GM21360 (cell line): ENCODE results near the gene MPP1.
A peak's percentile ranks its signal among the peaks of the same experiment; 100 is the strongest.

ENCODE experiments used
- ATAC-seq: cut with Tn5 transposase; IDR thresholded peaks from one replicate; pipeline ENCODE4 v1.9.1; 2021; ENCODE audit warnings: mild to moderate bottlenecking, moderate library complexity; ENCODE audit not compliant: unreplicated experiment

MPP1 gene

DNA sequence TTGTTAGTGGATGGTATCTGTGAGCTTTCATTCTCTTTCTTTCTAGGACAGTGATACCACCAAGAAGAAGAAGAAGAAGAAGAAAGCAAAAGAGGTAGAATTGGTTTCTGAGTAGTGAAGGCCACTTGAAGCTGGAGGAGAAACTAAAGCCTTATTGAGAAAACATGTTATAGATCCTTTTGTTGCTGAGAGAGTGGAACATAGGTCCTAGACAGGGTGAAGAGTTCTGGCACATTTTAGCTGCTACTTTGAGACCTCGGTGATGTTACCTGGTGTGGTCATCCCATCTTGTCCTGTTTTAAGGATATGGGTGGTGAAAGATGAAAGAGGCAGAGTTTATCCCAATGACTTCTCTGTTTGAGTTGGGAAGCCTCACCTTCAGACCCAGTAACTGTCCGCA lies 28.5 kb downstream of the MPP1 start:
- ATAC-seq, result no peak

DNA sequence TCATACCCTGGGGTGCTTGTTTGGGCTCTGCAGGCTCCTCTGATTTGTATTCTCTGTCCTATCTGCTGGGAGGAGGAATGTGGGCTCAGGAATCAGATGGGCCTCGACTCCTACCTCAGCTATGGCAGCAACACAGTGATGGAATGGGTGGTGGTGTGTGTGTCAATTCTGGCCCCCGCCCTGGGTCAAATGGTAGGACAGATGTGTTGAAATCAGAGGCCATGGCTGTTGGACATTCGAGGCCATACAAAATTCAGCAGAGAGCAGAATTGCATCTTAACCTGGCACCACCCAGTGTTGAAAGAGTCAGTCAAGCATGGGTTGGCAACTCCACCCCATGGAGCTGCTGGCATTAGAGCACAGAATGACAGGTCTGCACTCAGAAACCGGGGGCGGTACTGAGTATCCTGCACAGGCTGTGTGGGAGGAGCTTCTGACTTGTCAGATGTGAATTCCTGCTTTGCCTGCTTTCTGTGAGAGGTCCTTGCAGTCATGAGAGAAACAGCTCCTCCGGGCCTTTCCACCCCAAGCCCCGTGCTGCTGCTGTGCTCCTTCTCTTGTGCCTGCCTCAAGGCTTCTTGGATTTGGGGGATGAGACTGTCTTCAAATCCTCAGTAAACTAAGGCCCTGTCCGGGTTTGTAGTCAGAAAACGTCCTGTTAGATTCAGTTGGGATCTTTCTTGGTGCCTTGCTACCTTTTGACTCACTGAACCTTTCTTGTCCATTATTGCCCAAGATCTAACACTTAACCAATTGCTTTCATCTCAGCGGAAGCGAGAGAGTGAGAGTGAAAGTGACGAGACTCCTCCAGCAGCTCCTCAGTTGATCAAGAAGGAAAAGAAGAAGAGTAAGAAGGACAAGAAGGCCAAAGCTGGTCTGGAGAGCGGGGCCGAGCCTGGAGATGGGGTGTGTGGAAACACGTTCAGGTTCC lies 29.6 kb downstream of the MPP1 start:
- no peak for ATAC-seq

DNA sequence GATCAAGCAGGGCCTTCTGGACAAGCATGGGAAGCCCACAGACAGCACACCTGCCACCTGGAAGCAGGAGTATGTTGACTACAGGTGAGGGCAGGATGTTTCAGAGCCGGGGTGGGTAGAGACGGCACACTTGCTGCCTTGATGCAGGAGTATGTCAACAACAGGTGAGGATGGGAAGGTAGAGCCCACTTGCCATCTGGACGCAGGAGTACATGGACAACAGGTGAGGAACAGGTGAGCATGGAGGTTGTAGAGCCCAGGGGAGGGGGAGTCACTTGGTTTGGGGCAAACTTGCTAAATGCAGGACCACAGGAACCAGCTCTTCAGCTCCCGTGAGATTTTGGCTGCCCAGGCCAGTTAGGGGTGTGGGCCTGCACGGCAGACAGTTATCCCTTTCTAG lies 30.7 kb downstream of the MPP1 start:
- ATAC-seq, result no peak

DNA sequence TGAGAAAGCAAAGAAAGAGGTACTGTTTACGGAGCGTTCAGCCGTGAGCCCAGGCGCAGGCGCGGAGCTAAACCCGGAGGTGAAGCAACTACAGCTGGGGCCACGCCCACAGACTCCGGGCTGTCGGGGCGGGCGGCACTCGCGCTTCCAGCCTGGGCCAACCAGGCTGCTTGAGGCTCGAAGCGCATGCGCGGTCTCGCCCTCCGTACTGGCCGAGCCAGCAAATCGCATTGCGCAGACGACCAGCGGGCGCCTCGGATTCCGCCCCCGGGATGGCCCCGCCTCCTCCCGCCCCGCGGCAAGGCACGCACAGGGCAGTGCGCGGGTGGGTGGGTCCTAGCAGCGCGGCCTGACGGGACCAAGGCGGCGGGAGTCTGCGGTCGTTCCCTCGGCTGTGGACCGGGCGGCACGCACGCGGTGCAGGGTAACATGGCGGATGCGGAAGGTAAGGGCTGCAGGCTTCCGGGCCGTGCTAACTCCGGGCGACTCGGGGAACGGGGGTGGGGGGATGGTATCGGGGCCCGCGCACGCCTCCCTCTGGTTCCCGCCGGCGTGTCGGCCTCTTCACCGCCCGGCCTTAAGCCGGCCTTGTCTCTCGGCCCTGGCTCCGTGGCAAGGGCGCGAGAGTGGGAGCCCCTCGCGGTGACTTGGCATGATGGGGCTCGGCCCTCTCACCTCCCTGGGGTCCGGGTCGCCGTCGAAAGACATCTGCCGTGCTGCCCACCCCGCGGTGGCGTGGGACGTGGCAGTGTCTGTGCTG lies 42.6 kb downstream of the MPP1 start, which contains the start of gene DKC1:
TSS of gene DKC1 (plus strand) at position 328 of the 760 bp plus-strand sequence. CDS start at position 430, 102 bp downstream.
- peak; percentile 87 for ATAC-seq

DNA sequence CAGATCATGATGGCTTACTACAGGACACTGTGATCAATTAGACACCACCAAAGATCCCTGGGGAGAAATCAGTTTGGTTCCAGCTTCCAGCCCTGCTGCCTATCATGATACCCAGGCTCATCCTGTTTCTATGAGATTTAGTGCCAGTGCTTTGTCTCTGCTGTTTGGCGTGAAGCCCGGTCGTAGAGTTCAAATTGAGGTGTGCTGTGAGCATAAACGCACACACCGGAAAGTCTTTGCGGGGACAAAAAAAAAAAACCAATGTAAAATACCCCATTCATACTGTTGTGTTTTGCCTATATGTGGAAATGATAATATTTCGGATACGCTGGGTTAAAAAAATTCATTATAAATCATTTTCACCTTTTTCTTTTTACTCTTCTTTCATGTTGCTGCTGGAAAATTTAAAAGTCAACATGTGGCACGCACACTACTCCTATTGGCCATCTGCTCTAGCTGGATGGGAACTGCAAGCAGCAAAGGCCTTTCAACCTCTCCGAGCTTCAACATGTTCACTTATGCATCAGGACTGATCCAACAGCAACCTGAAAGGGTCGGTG lies 43.2 kb downstream of the MPP1 start:
- no peak for ATAC-seq

DNA sequence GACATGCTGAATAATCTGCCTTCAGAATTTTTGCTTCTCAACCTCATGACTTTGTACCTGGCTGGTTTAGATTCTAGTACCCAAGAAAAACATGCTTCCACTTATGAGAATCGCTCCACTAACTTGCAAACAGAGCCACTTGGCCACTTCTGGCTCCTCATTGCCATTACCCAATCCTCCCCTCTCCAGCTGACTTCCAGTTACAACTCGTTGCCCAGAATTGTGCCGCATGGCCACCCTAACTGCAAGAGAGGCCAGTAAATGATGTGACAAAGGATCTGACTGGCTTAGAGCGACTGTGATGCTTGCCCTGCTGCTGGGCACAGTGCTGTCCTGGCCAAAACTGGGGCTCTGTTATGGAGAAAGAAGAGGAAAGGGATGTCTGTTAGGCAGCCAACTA lies 46.6 kb downstream of the MPP1 start:
- no peak for ATAC-seq

DNA sequence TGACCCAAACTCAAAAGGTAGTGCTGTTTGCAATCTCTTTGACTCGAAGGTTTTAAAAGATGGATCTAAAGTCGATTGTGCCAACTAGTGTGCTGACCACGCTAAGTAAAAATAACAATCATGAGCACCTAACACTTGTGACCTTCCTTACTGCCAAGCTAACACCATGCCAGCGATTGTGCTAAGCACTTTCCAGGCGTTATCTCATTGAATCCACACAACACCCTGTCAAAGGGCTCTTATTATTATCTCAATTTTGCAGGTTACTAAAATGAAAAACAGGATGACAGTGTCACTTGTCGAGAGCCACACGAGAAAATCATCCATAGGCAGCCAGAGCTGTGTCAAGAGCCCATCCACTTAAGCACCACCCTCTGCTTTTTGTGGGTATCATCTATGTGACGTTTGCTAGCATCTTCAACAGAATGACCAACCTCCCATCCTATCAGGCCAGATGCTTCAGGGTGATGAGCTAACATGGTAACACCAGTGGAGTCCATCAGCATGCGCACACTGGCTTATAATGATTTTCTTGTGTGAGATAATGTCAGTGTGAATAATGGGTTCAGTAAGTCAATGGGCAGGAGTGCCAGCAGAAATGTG lies 53.5 kb downstream of the MPP1 start:
- ATAC-seq, result no peak

DNA sequence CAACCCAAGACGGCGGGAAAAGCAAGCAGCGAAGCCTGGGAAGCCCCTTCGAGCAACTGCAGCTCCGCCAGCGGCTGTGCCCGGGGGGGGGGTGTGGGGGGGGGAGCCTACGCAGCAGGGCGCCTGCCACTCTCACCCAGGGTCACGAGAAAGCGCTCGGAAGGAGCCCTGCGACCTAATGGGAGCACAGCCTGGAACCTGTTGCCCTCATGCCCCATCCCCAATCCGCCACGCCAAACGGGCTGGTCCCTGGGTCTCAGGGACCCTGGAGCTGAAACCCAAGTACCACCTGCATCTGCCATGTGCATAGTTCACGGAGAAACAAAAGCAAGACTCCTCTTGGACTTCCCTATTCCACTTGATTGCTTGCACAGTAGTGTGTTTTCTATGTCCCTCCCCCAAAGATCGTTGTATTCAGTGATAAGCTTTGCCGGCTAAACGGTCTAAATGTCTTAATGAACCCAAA lies 54.0 kb downstream of the MPP1 start:
- no peak for ATAC-seq

DNA sequence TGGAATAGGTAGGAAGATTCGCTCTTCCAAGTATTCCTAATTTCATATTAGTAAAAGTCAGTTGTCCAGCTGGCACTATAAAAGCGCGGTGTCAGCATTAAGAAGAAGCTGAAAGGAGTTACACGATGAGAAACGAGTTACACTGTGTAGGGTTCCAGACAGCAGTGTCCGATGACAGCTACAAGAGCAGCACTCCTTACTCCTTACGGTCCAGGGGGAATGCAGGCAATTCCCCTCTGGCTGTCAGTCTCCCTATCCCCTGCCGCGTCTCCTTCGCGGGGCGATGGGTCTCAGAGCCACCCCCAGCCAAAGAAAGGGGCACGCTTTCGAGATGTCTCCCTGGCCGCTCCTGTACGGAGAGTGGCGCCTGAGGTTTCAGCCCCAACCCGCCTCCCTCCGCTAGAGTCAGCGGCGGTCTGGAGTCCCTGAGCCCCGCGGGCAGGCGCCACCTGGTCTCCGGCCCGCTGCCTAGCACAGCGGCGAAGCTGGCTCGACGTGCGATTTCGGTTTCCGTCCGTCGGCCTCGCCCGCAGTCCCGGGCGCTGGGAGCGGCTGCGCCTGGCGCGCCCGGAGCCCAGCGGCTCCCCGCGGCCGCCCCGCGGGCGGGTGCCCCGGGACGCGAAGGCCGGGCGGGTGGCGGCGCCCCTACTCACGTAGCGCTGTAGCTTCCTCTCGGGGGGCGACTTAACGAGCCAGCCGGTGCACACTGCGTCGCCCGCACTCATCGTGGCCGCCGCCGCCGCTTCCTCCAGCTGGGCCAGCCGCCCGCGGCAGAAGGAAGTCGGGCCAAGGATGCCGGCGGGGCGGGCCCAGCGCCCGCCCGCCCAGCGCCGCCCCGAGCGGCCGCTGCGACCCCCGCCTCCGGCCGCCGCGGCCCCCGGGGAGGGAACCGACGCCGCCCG lies 54.7 kb downstream of the MPP1 start, which contains the start of gene GAB3:
TSS of gene GAB3 (minus strand) at position 777 of the 902 bp plus-strand sequence. CDS start at position 725, 52 bp downstream.
- no peak for ATAC-seq

DNA sequence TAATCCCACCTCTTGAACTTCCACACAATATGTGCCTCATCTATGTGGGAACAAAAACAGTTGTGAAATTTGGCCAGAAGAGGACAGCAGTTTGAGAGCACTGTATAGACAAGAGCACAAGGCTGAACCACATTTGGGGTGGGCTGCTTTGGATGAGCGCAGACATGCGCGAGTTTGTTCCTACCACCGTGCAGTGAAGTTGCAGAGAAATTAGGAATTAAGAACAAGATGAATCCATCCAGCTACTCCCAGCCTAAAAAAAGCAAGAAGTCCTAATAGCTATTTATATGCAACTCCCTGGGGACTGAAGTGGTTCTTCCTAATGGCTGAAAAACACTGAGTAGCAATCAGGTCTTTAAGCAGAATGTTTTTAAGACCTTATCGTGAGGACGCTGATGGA lies 55.4 kb downstream of the MPP1 start:
- ATAC-seq, result no peak

DNA sequence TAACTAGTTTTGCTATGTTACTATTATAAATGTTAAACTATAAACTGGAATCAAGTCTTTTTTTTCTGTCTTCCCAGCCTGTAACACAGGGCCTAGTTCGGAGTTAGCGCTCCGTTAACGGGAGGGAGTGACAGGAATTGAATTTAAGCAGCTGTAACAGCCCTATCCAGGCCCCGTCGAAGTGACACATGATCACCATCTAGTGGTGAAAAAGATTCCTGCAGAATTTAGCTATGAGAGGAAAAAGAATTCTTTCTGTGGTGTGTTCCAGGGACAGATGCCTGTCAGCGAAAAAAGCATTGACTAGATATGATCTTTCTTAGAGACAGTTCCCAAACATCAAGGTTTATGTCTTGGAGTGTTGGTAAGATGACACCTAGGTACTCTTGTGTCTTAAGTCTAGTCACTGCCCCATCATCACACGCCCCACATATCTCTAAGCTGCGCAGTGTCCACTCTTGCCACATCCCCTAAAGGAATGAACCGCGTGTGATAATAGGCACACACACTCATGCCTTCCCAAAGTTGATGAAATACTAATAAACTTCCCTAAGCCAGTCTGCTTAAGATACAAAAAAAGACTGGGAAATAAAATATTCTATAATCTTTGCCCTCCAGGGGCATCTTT lies 56.5 kb downstream of the MPP1 start:
- peak; percentile 77 for ATAC-seq

DNA sequence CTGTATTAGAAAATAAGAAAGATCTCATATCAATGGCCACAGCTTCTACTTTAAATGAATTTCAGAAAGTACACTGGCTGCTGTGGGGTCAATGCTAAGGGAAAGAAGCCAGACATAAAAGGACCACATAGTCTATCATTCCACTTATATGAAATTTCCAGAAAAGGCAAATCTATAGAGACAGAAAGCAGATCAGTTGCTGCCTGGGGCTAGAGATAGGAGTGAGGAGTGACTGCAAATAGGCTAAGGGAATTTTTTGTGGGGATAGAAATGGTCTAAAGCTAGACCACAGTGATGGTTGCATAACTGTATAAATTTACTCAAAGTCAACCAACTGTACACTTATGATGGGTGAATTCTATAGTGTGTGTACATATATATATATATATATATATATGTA lies 62.7 kb downstream of the MPP1 start:
- no peak for ATAC-seq

DNA sequence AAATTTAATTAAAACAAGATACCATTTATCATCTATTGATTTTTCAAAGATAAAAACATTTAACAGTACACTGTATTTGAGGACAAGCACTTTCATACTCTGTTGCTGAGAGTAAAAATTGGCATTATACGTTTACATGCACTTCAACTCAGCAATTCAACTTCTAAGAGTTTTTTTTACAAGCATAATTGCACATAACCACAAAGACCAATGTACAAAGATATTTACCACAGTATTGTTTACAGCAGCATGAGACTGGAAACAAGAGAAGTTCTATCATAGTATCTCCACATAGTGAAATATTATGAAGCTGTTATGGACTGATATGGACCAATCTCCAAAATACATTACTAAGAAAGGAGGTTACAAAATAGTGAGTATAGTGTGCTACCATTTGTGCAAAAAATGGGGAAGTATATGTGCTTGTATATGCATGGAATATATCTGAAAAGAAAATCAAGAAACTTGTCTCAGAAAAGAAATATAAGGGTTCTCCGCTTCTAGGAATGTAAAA lies 65.3 kb downstream of the MPP1 start:
- ATAC-seq, result no peak

DNA sequence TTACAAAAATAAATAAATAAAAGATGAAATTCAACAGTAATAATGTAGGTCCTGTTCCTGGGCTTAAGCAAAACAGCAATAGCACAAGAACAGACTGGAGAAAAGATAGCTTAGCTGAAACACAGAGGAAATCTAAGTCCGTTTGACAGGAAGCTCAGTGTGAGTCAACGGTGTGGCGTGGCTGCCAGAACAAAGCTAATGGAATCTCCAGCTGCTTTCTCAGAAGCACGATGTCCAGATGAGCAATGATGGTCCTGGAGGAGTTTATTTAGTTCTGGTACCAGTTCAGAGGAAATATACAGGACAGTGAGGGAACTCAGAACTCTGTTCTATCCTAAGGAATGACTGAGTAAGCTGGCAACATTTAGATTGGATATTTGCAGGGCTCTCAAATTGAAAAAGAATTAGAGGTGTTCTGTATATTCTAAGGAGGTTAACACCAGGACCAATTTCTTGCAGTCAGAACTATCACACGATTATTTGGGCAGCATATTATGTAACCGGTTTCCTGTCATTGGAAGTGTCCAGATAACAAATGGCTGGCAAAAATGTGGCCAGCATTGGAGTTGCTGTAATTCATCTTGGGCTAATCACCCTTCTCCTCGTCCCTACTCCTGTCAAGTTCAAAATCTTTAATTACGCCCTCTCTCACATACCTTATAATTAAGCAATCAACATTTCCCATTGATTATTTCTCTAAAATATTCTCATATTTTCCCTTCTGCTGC lies 67.1 kb downstream of the MPP1 start:
- no peak for ATAC-seq

DNA sequence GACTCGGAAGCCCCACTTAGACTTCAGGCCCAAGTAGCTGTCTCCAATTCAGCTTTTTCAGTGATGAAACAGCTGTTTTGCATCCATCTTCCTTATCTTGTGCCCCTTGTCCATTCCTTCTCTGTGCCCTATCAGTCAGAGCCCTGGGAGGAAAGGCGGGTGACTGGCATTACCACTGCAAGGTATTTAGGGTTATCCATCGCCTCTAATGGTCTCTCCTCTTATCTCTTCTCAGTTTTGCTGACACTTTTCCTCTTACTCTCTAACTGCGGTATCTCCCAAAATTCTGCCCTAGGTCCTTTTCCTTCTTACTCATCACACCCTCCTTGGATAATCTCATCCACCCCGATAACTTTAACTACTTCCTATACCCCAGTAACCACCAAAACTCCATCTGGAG lies 68.1 kb downstream of the MPP1 start:
- no peak for ATAC-seq

DNA sequence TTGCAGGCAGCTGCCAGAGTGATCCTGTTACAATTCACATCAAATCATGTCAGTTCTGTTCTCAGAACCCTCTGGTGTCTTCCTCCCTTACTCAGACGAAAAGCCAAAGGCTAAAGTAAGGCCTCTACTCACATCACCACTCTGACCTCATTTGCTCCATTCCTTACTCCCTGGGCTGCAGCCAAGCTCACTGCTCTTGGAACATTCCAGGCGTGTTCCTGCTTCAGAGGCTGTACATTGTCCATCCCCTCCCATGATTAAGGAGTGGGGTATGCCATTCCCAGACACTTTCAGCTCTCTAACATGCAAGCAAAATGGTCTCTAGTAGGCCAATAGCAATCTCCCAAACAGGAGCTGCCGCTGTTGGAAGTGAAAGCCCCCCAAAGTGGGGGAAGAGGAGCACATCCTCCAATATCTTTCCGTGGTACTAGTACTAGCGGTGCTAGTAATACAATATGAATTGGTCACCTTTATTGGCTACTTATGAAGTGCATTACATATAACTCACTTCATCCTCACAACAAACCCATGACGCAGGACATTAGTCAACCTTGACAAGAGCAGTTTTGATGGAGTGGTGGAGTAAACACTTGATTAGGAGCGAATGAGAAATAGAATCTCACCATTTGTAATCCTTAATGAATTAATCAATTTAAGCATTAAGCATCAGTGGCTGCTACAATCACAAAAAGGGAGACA lies 69.4 kb downstream of the MPP1 start:
- ATAC-seq, result no peak

DNA sequence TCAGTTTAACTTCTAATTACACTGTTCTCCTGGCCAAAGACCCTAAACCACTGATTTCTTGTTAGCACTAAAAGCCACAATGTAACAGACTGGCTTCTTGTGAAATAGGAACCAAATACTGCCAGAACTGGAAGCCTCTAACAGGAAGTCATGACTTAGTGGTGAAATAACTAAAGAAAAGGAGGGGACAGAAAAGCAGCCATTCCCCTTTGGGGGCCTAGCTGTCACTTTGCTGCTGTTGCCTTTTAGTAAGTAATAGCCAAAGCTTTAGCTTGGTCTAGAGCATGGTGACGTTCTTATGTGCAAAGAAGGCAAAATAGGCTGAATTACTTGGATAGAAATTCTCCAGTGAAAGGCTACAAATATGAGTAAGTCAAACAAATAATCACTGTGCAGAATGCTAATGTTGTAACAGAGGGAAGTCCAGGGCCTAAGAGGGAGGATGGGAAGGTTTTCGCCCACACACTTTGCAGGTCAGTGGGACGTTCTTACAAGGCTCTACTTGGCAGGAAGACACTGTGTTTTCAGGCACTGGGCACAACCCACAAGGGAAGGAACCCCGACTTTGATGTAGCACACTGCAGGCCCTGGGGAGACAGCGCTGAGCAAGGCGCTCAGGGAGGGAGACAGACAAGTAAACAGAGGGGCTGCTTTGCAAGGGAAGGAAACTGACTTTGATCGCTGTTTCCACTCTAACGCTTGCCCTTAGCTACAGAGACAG lies 71.1 kb downstream of the MPP1 start:
- no peak for ATAC-seq
